ENCODE data around the gene EGFLAM.

DNA sequence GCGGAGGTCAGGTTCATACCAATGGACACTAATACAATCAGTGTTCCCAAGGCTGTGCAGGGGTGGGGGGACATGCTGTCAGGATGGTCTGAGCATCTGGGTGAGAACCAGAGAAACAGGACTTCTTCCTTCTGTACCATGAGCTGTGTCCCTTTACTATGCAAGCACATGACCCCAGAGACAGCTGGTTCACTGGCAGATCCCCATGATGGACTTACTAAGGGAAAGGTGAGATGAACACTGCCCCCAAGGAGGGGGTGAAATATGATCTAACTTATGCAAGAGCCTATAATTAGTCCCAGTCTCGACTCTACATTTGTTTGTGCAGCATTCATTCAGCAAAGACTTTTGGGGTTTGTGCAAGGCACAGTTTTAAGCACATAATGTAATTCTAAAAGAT, 206.7 kb downstream of the EGFLAM start:
- TF ChIP-seq POLR2AphosphoS5 (IDR thresholded peaks at IDR 0.05) (no peak), POLR2A (IDR thresholded peaks at IDR 0.05; ENCODE audit: low read depth) (no peak)
- TF ChIP-seq, protein P1, sequence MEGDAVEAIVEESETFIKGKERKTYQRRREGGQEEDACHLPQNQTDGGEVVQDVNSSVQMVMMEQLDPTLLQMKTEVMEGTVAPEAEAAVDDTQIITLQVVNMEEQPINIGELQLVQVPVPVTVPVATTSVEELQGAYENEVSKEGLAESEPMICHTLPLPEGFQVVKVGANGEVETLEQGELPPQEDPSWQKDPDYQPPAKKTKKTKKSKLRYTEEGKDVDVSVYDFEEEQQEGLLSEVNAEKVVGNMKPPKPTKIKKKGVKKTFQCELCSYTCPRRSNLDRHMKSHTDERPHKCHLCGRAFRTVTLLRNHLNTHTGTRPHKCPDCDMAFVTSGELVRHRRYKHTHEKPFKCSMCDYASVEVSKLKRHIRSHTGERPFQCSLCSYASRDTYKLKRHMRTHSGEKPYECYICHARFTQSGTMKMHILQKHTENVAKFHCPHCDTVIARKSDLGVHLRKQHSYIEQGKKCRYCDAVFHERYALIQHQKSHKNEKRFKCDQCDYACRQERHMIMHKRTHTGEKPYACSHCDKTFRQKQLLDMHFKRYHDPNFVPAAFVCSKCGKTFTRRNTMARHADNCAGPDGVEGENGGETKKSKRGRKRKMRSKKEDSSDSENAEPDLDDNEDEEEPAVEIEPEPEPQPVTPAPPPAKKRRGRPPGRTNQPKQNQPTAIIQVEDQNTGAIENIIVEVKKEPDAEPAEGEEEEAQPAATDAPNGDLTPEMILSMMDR (IDR thresholded peaks at IDR 0.05) = no peak

All from esophagus muscularis mucosa (tissue), 3 donors.